HG03378 (cell line): ENCODE data around the gene S100G.

Experiments used
- ATAC-seq: cut with Tn5 transposase; IDR thresholded peaks from one replicate; pipeline ENCODE4 v1.9.1; 2021; ENCODE audit warnings: mild to moderate bottlenecking, moderate library complexity; ENCODE audit not compliant: unreplicated experiment

The S100G gene

GRCh38 chrX:16646366-16647138 is 3.4 kb upstream of the S100G start:
- no peak for ATAC-seq

- ATAC-seq: no peak
Measured at GRCh38 chrX:16651391-16652024, 1.6 kb downstream of the S100G start.

DNA sequence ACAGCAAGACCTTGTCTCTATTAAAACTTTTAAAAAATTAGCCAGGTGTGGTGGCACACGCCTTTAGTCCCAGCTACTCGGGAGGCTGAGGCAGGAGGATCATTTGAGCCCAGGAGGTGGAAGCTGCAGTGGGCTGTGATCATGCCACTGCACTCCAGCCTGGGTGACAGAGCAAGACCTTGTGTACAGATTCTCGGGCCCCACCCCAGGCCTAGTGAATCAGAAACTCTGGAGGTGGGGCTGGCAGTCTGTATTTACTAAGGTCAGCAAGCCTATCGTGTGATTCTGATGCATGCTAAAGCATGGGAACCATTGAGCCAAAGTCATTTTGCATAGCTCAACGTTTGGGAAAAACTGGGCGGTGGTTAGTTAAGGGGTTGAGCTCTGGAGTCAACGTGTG is 3.5 kb downstream of the S100G start:
- no peak for ATAC-seq

- no peak for ATAC-seq
Measured at GRCh38 chrX:16654093-16654492, 4.1 kb downstream of the S100G start.

DNA sequence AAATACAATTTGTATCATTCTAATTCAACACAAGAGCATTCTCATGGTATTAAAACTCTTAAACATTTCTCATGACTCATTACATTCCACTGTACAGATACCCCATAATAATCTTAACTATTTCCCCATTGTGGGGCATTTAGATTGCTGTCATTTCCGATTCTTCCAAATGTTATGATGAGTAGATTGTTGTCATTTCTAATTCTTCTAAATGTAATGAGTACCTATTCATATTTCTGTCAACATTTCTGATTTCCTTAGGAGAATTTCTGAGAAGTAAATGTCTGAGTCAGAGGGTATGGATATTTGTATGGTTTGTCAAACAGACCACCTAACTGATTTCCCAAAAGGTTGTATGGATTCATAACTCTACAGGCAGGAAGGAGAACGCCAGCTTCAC is 8.3 kb downstream of the S100G start:
- no peak for ATAC-seq

- no peak for ATAC-seq
Measured at GRCh38 chrX:16659321-16659720, 9.4 kb downstream of the S100G start.

GRCh38 chrX:16661495-16661894 is 11.5 kb downstream of the S100G start:
- no peak for ATAC-seq

DNA sequence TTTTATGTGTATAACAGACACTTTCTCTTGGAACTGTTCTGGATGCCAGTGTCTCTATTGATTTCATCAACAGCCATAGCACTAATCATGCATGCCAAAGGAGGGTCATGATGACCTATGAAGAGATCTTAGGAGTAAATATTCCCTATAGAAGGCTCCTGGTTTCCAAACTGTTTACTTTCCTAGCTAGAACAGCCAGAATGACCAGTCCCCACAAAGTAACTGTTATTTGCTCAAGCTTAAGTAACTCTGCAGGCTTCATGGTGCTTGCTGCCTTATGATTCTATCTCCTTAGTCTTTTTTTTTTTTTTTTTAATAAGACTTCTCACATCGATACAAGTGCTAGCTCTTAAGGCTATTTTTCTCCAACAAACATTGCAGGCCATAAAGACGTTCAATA is 12.4 kb downstream of the S100G start:
- ATAC-seq: no peak

- ATAC-seq: no peak
Measured at GRCh38 chrX:16664074-16664473, 14.1 kb downstream of the S100G start.

DNA sequence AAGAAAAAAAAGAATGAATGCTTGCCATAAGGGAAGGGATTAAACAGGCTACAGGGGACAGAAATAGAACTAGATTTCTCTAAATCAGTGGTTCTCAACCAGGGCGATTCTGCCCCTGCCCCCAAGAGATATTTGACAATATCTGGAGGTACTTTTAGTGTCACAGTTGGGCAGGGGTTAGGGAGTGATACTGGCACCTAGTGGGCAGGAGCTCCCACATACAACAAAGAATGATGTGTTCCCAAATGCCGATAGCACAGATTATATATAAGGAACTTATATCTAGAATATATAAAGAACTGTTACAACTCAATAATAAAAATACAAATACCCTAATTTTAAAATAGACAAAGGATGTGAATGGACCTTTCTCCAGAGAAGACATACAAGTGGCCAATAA is 14.7 kb downstream of the S100G start:
- no peak for ATAC-seq

DNA sequence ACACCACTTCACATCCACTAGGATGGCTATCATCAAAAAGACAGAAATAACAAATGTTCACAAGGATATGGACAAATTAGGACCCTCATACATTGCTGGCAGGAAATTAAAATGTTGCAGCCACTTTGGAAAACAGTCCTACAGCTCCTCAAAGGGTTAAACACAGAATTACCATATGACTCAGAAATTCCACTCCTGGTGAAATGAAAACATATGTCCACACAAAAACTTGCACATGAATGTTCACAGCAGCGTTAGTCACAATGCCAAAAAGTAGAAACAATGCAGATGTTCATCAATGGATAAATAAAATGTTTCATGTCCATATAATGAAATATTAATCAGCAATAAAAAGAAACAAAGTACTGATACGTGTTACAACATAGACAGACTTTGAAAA is 15.1 kb downstream of the S100G start:
- no peak for ATAC-seq

DNA sequence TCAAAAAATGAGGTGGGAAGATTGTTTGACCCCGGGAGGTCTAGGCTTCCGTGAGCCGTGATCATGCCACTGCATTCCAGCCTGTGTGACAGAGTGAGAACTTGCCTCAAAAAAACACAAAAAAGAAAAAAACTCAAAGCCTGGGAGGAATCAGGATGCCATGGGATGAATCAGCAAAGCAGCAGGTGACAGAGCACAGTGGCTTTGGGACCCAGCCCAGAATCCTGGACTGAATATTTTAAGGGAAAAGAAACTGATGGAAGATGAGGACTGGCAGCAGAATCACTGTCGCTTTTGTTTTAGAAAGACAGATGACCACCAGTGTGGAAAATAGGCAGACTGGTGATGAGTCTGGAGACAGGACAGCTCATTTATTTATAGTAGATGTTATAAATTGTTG is 16.6 kb downstream of the S100G start:
- ATAC-seq: no peak

- ATAC-seq: no peak
Measured at GRCh38 chrX:16671005-16671404, 21.0 kb downstream of the S100G start.

GRCh38 chrX:16678689-16679088 is 28.7 kb downstream of the S100G start:
- ATAC-seq: no peak

- ATAC-seq: no peak
Measured at GRCh38 chrX:16683007-16683664, 33.2 kb downstream of the S100G start.

DNA sequence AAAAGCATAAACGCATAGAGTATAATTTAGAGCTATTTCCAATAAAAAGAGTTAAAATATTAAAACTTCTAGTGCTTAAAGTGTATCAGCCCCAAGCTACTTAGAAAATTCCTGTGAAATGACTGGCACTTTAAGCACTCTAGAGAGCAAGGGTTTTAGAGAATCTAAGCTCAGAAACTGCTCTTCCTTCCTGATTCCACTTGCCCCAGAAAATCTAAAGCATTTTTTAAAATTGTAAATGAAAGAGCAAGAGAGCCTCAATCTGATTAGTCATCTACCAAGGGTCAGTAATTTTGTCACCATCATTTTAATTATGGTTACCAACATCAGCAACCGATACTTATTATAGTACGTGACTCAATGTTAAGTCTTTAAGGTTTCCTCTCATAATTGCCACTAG is 37.6 kb downstream of the S100G start:
- no peak for ATAC-seq

DNA sequence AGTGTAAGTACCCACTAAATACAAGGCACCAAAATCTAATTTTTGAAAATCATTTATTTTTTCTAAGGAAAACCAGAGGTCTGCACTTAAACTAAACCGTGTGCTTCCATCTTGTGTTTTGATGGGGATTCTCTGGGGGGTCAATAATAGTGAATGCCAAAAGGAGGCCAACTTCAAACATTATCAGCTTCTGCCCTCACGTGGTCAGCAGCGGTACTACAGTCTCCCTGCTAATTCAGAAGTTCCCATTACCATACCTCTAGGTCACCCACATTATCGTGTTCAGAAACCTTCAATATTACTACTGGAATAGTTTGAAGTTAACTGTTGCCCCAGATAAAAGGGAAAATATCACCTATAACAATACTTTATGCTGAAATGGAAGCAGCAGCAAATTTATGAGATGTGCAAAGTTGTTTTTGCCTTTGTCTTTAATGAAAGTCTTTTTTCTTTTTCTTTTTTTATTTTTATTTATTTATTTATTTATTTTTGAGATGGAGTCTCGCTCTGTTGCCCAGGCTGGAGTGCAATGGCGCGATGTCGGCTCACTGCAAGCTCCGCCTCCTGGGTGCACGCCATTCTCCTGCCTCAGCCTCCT is 45.2 kb downstream of the S100G start:
- ATAC-seq: no peak

DNA sequence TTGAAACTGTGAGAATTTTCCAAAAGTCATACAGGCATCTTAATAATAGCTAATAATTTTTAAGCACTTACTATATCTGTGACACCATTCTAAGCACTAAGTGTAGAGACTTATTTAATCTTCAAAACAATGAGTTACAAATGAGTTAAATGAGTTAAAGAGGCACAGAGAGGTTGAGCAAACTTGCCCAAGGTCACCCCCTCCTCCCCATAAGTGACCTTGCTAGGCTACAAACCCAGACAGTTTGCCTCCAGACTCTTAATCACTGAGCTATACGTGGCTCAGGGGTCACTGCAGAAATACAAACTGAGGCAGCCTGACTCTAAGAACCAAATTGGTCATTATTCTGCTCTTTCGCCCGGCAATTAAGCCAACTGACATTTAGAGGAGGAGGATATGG is 47.0 kb downstream of the S100G start:
- no peak for ATAC-seq

GRCh38 chrX:16699389-16699788 is 49.4 kb downstream of the S100G start:
- no peak for ATAC-seq

GRCh38 chrX:16700734-16701133 is 50.8 kb downstream of the S100G start:
- no peak for ATAC-seq

DNA sequence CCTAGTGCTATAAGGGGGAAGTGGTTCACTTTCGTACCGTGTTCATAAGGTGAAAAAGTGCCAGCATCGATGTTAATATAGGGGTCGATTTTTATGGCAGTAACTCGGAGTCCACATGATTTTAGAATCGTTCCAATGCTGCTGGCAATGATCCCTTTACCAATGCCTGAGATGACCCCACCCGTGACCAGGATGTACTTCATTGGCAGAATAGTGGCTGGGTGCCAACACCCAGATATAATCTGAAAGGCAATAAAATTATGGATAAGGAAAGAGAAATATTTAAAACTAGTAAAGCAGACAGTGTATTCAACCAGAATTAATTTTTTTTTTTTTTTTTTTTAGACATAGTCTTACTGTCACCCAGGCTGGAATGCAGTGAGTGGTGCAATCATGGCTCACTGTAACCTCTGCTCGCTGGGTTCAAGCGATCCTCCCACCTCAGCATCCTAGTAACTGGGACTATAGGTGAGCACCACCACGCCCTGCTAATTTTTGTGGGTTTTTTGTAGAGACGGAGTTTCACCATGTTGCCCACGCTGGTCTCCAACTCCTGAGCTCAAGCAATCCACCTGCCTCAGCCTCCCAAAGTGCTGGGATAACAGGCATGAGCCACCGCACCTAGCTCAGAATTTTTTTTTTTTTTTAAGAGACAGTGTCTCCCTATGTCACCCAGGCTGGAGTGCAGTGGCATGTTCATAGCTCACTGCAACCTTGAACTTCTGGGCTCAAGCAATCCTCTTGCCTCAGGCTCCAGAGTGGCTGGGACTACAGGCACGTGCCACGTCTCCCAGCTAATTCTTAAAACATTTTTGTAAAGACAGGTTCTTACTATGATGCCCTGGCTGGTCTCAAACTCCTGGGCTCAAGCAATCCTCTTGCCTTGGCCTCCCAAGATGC is 53.0 kb downstream of the S100G start:
- ATAC-seq: no peak
